ENCODE results near the gene SERPINI1.

SERPINI1 gene

DNA sequence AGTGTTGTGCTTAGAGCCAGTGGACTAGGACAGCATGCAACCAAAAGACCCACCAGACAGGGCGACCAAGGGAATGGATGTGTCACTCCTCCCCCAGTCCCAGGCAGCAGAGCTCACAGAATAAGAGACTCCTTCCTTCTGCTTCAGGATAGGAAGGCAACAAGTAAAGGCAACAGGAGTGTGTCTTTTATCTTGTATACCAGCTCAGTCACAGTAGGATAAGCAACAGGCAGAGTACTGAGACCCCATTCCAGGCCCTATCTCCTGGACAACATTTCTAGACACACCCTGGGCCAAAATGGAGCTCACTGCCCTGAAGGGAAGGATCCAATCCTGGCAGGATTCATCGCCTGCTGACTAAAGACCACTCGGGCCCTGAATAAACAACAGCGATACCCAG is 25.8 kb upstream of the SERPINI1 start:
- DNase-seq (ENCODE audit: low read depth), result no peak
- H3K4me3 ChIP-seq (ENCODE audit: low read depth, low read length), result no peak overlapping the region
- TF ChIP-seq, protein P1, sequence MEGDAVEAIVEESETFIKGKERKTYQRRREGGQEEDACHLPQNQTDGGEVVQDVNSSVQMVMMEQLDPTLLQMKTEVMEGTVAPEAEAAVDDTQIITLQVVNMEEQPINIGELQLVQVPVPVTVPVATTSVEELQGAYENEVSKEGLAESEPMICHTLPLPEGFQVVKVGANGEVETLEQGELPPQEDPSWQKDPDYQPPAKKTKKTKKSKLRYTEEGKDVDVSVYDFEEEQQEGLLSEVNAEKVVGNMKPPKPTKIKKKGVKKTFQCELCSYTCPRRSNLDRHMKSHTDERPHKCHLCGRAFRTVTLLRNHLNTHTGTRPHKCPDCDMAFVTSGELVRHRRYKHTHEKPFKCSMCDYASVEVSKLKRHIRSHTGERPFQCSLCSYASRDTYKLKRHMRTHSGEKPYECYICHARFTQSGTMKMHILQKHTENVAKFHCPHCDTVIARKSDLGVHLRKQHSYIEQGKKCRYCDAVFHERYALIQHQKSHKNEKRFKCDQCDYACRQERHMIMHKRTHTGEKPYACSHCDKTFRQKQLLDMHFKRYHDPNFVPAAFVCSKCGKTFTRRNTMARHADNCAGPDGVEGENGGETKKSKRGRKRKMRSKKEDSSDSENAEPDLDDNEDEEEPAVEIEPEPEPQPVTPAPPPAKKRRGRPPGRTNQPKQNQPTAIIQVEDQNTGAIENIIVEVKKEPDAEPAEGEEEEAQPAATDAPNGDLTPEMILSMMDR (IDR thresholded peaks at IDR 0.05; ENCODE audit: insufficient read depth, low read depth, low read length, missing control alignments), result no peak

DNA sequence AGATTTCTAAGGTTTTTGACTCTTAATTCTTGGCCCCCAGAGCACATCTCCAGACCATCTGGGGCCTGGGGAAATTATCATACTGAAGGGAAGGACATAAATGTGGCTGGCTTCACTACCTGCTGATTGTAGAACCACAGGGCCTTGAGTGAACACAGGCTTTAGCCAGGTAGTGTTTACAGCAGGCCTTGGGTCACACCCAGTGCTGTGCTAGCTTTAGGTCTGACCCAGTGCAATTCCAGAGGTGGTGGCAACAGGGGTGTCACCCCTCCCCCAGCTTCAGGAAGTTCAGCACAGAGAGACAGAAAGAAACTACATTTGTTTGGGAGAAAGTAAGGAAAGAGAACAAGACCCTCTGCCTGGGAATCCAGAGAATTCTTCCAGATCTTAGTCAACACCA is 25.0 kb upstream of the SERPINI1 start:
- DNase-seq (ENCODE audit: low read depth), result no peak
- no peak overlapping the region for H3K4me3 ChIP-seq (ENCODE audit: low read depth, low read length)
- TF ChIP-seq, protein P1 (IDR thresholded peaks at IDR 0.05; ENCODE audit: insufficient read depth, low read depth, low read length, missing control alignments), result no peak

DNA sequence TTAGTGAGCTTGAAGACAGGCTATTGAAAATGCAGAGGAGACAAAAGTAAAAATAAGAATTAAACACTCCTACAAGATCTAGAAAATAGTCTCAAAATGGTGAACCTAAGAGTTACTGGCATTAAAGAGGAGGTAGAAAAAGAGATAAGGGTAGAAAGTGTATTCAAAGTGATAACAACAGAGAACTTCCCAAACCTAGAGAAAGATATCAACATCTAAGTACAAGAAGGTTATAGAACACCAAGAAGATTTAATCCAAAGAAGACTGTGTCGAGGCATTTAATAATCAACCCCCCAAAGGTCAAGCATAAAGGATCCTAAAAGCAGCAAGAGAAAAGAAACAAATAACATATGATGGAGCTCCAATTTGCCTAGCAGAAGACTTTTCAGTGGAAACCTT is 24.1 kb upstream of the SERPINI1 start:
- TF ChIP-seq, protein P1 (IDR thresholded peaks at IDR 0.05; ENCODE audit: insufficient read depth, low read depth, low read length, missing control alignments), result no peak

DNA sequence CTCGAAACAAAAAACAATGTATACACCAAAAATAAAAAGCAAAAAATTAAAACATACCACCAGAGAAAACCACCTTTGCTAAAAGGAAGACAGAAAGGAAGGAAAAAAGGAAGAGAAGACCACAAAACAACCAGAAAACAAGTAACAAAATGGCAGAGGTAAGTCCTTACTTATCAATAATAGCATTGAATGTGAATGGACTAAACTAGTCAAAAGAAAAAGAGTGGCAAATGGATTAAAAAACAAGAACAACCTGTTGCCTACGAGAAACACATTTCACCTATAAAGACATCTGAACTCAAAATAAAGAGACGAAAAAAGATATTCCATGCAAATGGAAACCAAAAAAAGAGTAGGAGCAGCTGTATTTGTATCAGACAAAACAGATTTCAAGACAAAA is 23.1 kb upstream of the SERPINI1 start:
- DNase-seq (ENCODE audit: low read depth), result no peak
- H3K4me3 ChIP-seq (ENCODE audit: low read depth, low read length), result no peak overlapping the region
- TF ChIP-seq, protein P1 (IDR thresholded peaks at IDR 0.05; ENCODE audit: insufficient read depth, low read depth, low read length, missing control alignments), result no peak

More for the DNA sequence above, 24.1 kb upstream of the SERPINI1 start:
- H3K4me3 ChIP-seq (ENCODE audit: low read depth, low read length), result no peak overlapping the region
- no peak for DNase-seq (ENCODE audit: low read depth)

DNA sequence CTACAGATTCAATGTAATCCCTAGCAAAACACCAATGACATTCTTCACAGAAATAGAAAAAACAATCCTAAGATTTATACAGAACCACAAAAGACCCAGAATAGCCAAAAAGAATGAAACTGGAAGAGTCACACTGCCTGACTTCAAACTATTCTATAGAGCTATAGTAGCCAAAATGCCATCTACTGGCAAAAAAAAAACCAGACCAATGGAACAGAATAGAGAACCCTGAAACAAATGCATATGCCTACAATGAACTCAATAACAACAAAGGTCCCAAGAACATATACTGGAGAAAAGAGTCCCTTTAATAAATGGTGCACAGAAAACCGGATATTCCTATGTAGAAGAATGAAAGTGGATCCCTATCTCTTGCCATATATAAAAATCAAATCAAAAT is 20.6 kb upstream of the SERPINI1 start:
- H3K4me3 ChIP-seq (ENCODE audit: low read depth, low read length), result no peak overlapping the region
- DNase-seq (ENCODE audit: low read depth), result no peak
- TF ChIP-seq, protein P1 (IDR thresholded peaks at IDR 0.05; ENCODE audit: insufficient read depth, low read depth, low read length, missing control alignments), result no peak

DNA sequence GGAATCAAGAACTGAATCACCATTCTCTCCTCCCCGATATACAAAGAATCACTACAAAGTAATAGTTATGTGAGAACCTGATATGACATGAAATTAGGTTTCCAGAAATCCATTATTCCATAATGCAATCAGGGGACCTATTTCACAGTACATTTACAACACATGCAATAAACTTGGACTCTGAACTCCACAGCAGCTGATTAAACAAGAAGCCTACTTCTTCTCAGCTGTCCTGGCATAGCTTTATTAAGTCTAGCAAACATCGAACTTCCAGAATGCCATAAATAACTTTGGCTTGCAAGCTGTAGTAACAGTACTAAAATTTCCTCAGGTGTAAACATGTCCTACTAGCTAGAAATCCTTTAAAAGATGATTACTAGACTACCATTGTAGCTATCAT is 18.6 kb upstream of the SERPINI1 start:
- H3K4me3 ChIP-seq (ENCODE audit: low read depth, low read length), result no peak overlapping the region
- TF ChIP-seq, protein P1 (IDR thresholded peaks at IDR 0.05; ENCODE audit: insufficient read depth, low read depth, low read length, missing control alignments), result no peak
- no peak for DNase-seq (ENCODE audit: low read depth)

DNA sequence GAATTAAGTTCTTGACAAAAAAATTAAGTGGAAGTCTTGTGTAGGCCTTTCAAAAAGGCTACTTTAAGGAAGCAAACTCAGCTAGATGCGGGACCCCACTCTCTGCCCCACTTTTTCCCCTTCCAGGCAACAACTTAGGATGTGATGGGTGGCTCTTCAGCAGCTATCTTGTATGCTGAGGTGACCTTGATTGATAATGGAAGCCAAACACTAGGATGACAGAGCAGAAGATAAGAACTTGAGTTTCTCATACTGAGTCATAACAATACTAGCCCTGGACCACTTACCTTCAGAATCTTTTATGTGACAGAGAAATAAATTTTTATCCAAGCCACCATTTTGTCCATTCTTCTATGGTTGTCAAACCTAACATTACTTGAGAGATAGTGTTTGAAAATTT is 16.9 kb upstream of the SERPINI1 start:
- no peak overlapping the region for H3K4me3 ChIP-seq (ENCODE audit: low read depth, low read length)
- DNase-seq (ENCODE audit: low read depth), result no peak
- TF ChIP-seq, protein P1 (IDR thresholded peaks at IDR 0.05; ENCODE audit: insufficient read depth, low read depth, low read length, missing control alignments), result no peak

Measured in GM12865 (cell line).